Endometrial microvascular endothelial cells (primary cell): ENCODE results near the gene DLST. TPM values are rescaled to one million over a fixed set of nuclear protein-coding genes. Genes with fewer than 3 reads are reported as not detected.

Experiments
- in situ Hi-C: cut with HindIII; loops from 2 replicates; pipeline ENCODE4 v1.10.0; 2017; ENCODE audit warnings: low sequenced_read_pairs, low pct_unique_long_range_greater_than_20kb; ENCODE audit errors: inconsistent ontology term
- total RNA-seq: library from RNA; depleted of rRNA; stranded (reverse); fragments of >200 nt; gene quantifications from one replicate; pipeline ENCODE4 v1.2.3, GENCODE V29; 2015; ENCODE audit errors: inconsistent ontology term

The DLST gene
- total RNA-seq, 1 donor from 2014 or later: 92.1 TPM

- in situ Hi-C loops: no loop called here
Measured at GRCh38 chr14:74947353-74948227, 65.9 kb downstream of the DLST start.

DNA sequence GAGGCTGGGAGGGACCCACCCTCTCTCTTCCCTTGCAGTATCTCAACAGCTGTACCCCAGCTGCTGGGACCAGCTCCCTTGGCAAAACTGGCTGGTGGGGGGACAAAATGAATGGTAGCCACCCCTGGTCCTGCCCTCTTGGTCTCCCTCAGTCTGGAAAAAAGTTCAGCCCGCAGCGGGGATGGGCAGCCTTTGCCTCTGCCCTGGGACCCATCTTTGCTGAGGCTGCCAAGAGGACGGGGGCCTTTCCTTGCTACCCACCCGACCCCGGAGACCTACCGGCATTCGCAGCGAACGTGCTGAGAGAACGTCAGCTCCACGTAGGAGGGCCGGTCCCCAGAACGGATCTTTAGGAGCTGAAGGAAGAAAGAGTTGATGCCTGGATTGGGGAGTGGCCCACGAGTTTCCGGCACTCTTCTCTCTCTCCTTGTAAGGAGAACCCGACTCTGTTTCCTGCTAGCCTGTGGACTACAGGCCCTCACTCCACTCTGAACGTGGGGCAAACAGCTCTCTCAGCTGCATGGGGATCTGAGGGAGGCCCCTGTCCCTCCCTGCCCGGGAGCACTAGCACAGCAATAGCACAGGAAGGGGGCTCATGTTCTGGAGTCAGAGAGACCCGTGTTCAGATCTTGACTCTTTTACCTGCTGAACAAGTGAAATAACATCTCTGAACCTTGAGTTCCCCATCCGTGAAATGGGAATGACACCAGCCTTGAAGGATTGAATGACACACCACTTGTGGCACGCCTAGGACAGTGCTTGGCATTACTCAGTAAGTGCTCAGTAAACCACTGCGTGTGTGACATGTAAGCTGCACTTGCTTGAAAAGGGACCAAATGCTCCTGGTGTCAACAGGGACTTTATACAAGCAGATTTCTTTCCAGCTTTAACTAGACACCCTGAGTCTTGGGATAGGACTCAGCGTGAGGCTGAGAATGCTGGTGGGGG is 66.8 kb downstream of the DLST start:
- in situ Hi-C loops: no loop called here

GRCh38 chr14:74949191-74949601 is 67.5 kb downstream of the DLST start:
- in situ Hi-C loops: no loop called here

DNA sequence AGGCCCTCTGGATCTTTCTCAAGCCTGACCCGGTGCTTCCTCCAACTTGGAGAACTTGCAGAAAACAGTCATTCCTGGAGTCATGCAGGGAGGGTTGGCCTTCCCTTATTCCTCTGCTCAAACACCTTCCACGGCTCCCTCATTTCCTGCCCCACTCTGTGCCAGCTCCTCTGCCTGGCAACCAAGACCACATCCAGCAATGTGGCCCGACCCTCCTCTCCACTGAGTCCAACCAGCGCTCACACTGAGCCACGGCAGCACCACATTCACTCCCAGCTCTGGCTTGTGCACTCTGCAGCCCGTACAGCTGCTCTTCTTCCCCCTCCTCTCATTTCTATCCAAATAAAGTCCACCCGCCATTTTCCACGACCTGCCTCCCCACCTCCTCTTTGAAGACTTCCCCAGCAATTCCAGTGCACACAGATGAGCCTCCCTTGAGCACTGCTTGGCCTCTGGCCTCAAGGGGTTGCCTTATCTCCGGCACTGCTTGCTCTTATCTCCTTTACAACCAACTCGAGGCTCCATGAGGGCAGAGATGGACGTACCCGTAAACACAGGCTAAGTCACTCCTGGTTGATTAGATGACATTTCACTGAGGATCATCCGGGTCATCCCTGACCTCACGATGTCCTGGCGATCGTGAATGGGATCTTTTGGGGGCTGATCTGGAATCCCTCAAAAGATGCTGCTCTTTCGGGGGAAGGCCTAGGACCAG is 68.3 kb downstream of the DLST start:
- in situ Hi-C loops: no loop called here

GRCh38 chr14:74950795-74951442 is 69.2 kb downstream of the DLST start:
- in situ Hi-C loops: no loop called here

DNA sequence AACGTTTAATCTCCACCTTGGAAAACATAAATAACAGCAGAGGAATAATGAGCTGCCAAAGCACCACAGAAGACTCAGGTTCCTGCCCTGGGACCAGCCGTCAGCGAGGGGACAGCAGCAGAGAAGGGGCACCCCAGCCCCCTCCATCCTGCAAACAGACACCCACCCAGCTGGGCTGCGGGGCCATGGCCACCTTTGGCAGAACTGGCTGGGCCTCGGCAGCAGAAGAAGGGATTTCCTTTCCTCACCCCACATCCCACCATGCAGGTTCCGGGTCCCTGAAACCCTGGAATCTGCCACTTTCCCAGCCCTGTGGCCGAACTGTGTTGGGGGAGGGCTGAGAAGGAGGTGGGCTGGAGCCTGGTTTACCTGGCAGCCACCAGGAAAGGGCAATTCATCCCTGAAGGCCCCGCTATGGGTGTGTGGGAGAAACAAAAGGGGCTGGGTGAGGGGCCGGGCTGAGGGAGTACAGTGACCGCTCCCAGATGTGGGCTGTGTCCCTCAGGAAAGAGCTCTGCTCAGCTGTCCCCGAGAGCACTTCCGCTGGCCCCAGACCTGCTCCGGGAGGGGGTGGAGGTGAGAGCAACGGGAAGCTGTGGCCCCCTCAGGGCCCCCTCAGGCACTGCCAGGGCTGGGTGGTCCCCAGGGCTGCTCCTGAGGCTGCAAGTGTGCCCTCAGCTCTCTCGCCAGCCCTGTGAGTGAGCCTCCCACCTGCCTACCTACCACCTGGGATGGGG is 69.9 kb downstream of the DLST start:
- in situ Hi-C loops: no loop called here

DNA sequence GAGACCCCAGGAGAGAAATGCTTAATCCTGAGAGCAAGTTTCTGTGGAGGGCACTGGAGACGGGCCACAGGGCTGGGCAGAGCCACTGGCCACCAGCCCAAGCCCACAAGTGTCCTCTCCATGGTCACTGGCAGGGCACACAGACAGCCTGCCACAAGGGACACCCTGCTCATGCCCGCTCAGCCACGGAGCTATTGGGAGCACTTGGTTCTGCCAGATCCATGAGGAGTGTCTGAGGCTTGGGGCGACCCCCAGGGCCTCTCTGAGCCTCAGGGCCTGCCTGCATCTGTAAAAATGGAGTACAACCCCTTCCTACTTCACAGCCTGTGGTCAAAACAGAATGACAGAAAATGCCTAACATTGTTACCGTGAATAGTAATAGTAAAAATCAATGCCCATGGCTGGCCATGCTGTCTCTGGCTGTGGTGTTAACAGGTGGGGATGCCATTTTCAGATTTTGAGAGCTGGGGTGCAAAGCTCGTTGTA is 70.5 kb downstream of the DLST start:
- in situ Hi-C loops: no loop called here

DNA sequence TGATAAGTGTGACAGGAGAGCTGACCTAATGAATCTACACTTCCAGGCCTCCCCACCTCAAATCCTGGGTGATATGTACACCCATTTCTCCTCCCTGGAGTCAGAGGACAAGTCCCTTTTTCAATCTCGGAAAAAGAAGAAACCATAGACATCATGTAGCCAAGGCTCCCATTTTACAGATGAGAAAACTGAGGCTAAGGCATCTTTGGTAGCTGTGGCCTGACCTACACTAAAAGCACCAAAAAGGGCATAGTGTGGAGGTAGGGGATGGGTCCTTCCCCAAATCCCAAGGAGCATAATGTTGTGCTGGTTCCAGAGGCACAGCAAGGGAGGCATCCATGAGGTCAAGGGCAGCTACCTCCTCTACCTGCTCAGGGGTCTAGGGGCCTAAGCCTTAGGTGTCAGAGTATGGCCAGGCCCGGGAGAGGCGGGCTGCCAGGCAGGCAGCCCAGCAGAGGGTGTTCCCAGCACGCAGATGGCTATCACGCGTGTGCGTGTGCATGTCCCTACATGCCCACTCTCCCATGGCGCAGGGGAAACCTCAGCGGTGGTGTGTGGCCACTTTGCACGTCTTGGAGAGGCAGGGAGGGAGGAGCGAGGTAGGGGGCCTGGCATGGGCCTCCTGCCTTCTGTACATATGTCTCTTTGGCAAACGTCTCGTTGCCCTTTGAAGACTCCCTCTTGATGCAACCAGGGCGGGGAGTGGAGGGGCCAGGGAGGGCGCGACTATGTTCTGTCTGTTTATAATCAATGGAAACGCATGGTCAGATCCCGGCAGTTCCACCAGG is 71.2 kb downstream of the DLST start:
- in situ Hi-C loops: no loop called here

Other genes starting within 250 kb of the DLST start
- 38.0 TPM for gene AREL1, start 168.8 kb upstream of the DLST start, total RNA-seq
- 36.3 TPM for gene FCF1, start 168.8 kb upstream of the DLST start, total RNA-seq
- 24.3 TPM for gene YLPM1, start 118.6 kb upstream of the DLST start, total RNA-seq
- gene PROX2, start 5.8 kb upstream of the DLST start, total RNA-seq: not detected
- gene RPS6KL1, start 41.3 kb downstream of the DLST start, total RNA-seq: 25.0 TPM
- gene PGF, start 73.7 kb downstream of the DLST start, total RNA-seq: 80.7 TPM
- 90.6 TPM for gene EIF2B2, start 121.0 kb downstream of the DLST start, total RNA-seq
- 13.9 TPM for gene MLH3, start 169.6 kb downstream of the DLST start, total RNA-seq
- 26.0 TPM for gene ACYP1, start 182.1 kb downstream of the DLST start, total RNA-seq
- 1.5 TPM for gene ZC2HC1C, start 187.7 kb downstream of the DLST start, total RNA-seq
- gene NEK9, start 245.1 kb downstream of the DLST start, total RNA-seq: 12.8 TPM